IMR-90 (cell line): ENCODE results near the gene CENPX. TPM values are rescaled to one million over a fixed set of nuclear protein-coding genes. Genes with fewer than 3 reads are reported as not detected.
A peak's percentile ranks its signal among the peaks of the same experiment; 100 is the strongest.

Experiments
- ATAC-seq: fragments of 200-7000 bp; cut with Tn5 transposase; 2 replicates; pipeline ENCODE4 v1.9.1; 2020; ENCODE audit warnings: low read depth, mild to moderate bottlenecking, moderate library complexity
- BruUV-seq: library from RNA; stranded (reverse); fragments of 400-500 nt; replicated peaks from 2 replicates; lab custom pipeline; 2021; lab: Mats Ljungman, UMichigan
- CTCF ChIA-PET: fragments of 300-600 bp; formaldehyde crosslinking; extraction: SDS; loops from one replicate; lab custom pipeline; 2021; ENCODE audit warnings: antibody characterized with exemption; lab: Yijun Ruan, JAX
- POLR2A ChIA-PET: fragments of 300-600 bp; sonication (Branson Sonifier 250); formaldehyde crosslinking; loops from one replicate; lab custom pipeline; 2022; ENCODE audit warnings: antibody characterized with exemption; ENCODE audit not compliant: unreplicated experiment; lab: Charles Lee
- DNase-seq: peaks from one replicate; pipeline ENCODE4 v3.0.0; 2013
- H2AFZ ChIP-seq: replicated peaks from 2 replicates; pipeline ENCODE3; 2013; ENCODE audit warnings: low read length, mild to moderate bottlenecking; ENCODE audit not compliant: poor library complexity
- H2AK5ac ChIP-seq: 2 replicates; pipeline ENCODE4 v1.6.1; 2013; ENCODE audit warnings: low read depth, low read length, inconsistent platforms
- H2AK9ac ChIP-seq: replicated peaks from 2 replicates; pipeline ENCODE3; 2013; ENCODE audit warnings: mild to moderate bottlenecking, low read depth, low read length, moderate library complexity; ENCODE audit not compliant: poor library complexity
- H2BK120ac ChIP-seq: 2 replicates; pipeline ENCODE4 v1.6.1; 2013; ENCODE audit warnings: low read depth, low read length, inconsistent platforms
- H2BK15ac ChIP-seq: 3 replicates; pipeline ENCODE4 v1.6.1; 2013; ENCODE audit warnings: low read depth, low read length, inconsistent platforms
- H2BK20ac ChIP-seq: 2 replicates; pipeline ENCODE4 v1.6.1; 2013; ENCODE audit warnings: low read depth, mild to moderate bottlenecking, inconsistent platforms, low read length, moderate library complexity
- H2BK5ac ChIP-seq: 2 replicates; pipeline ENCODE4 v1.6.1; 2013; ENCODE audit warnings: mild to moderate bottlenecking, low read depth, low read length, inconsistent platforms; ENCODE audit not compliant: poor library complexity, severe bottlenecking
- H3K14ac ChIP-seq: replicated peaks from 2 replicates; pipeline ENCODE4 v1.6.1; 2013; ENCODE audit warnings: low read depth, low read length, inconsistent platforms
- H3K18ac ChIP-seq: 2 replicates; pipeline ENCODE4 v1.6.1; 2013; ENCODE audit warnings: low read depth, low read length, control low read depth
- H3K23ac ChIP-seq: 2 replicates; pipeline ENCODE4 v1.6.1; 2013; ENCODE audit warnings: low read depth, low read length, inconsistent platforms
- H3K27ac ChIP-seq: 2 replicates; pipeline ENCODE4 v1.5.1; 2013; ENCODE audit warnings: mild to moderate bottlenecking, control low read depth, low read length; ENCODE audit not compliant: insufficient read depth
- H3K27me3 ChIP-seq: 2 replicates; pipeline ENCODE4 v1.6.1; 2013; ENCODE audit warnings: low read length; ENCODE audit not compliant: control insufficient read depth, insufficient read depth
- H3K36me3 ChIP-seq: 2 replicates; pipeline ENCODE4 v1.6.1; 2013; ENCODE audit warnings: low read length, mixed read lengths; ENCODE audit not compliant: control insufficient read depth, insufficient read depth
- H3K4ac ChIP-seq: 2 replicates; pipeline ENCODE4 v1.6.1; 2013; ENCODE audit warnings: low read depth, low read length, inconsistent platforms
- H3K4me1 ChIP-seq: 2 replicates; pipeline ENCODE4 v1.6.1; 2013; ENCODE audit warnings: low read length, mixed read lengths; ENCODE audit not compliant: control insufficient read depth, insufficient read depth
- H3K4me2 ChIP-seq: 2 replicates; pipeline ENCODE4 v1.6.1; 2013; ENCODE audit warnings: low read depth, mild to moderate bottlenecking, control low read depth, low read length, moderate library complexity
- H3K4me3 ChIP-seq: 2 replicates; pipeline ENCODE4 v1.5.1; 2013; ENCODE audit warnings: low read depth, mild to moderate bottlenecking, control low read depth, low read length, moderate library complexity; ENCODE audit not compliant: insufficient read depth
- H3K56ac ChIP-seq: 2 replicates; pipeline ENCODE4 v1.6.1; 2013; ENCODE audit warnings: low read length, inconsistent platforms; ENCODE audit not compliant: insufficient read depth; ENCODE audit errors: extremely low read depth
- H3K79me1 ChIP-seq, 2 experiments: 2 replicates each; pipeline ENCODE4 v1.6.1; 2013; ENCODE audit warnings: low read length in 2 of 2, inconsistent platforms in 1 of 2, low read depth in 1 of 2
- H3K9ac ChIP-seq: 2 replicates; pipeline ENCODE4 v1.6.1; 2013; ENCODE audit warnings: low read depth, low read length, control low read depth
- H3K9me1 ChIP-seq: 2 replicates; pipeline ENCODE4 v1.6.1; 2013; ENCODE audit warnings: low read length, inconsistent platforms; ENCODE audit not compliant: insufficient read depth
- H3K9me3 ChIP-seq: 2 replicates; pipeline ENCODE4 v1.6.1; 2013; ENCODE audit warnings: low read length; ENCODE audit not compliant: control insufficient read depth, insufficient read depth
- H4K20me1 ChIP-seq: 2 replicates; pipeline ENCODE4 v1.6.1; 2013; ENCODE audit warnings: low read length, inconsistent platforms; ENCODE audit not compliant: insufficient read depth
- H4K5ac ChIP-seq: 2 replicates; pipeline ENCODE4 v1.6.1; 2013; ENCODE audit warnings: mild to moderate bottlenecking, low read depth, low read length, control low read depth
- H4K8ac ChIP-seq, 2 experiments: 2 replicates each; pipeline ENCODE4 v1.6.1; 2013; ENCODE audit warnings: low read depth in 2 of 2, low read length in 2 of 2, control low read depth in 1 of 2, inconsistent platforms in 1 of 2
- H4K91ac ChIP-seq: 2 replicates; pipeline ENCODE4 v1.6.1; 2013; ENCODE audit warnings: low read depth, low read length, inconsistent platforms; ENCODE audit not compliant: insufficient read depth
- CEBPB ChIP-seq: IDR thresholded peaks from 2 replicates; pipeline ENCODE4 v1.6.1; 2012; ENCODE audit warnings: low read depth, low read length, improper control_type of control experiment
- MAZ ChIP-seq: IDR thresholded peaks from 2 replicates; pipeline ENCODE4 v1.6.1; 2012; ENCODE audit warnings: low read depth, mild to moderate bottlenecking, low read length, improper control_type of control experiment, moderate library complexity, borderline replicate concordance
- RAD21 ChIP-seq: IDR thresholded peaks from 2 replicates; pipeline ENCODE4 v1.6.1; 2012; ENCODE audit warnings: low read length, improper control_type of control experiment
- WGBS, 2 experiments: methylation state at CpG; one replicate each; pipeline versions ENCODE4 v1.1.5 to v1.1.7; 2013; ENCODE audit warnings: missing lambda C conversion rate in 2 of 2; ENCODE audit not compliant: insufficient read length in 1 of 2; ENCODE audit errors: extremely low coverage in 2 of 2; 5-methylcytosine and 5-hydroxymethylcytosine counted together
- dilution Hi-C: fragments of 300-500 bp; cut with HindIII; formaldehyde crosslinking; loops from one replicate; pipeline ENCODE4 v1.14.3; 2018; ENCODE audit warnings: low sequenced_read_pairs; ENCODE audit not compliant: unreplicated experiment
- in situ Hi-C: fragments of 300-500 bp; cut with MboI; formaldehyde crosslinking; loops from 3 replicates; pipeline ENCODE4 v1.14.3; 2019; ENCODE audit warnings: low sequenced_read_pairs, inconsistent platforms, mixed read lengths
- intact Hi-C: fragments of 100-400 bp; cut with micrococcal nuclease; formaldehyde crosslinking; loops from 2 replicates; pipeline ENCODE4 v1.10.0; 2022
- polyA plus RNA-seq, 3 experiments: library from polyadenylated mRNA; depleted of rRNA; stranded (reverse); fragments of >200 nt; gene quantifications; 2 replicates each; pipeline ENCODE4 v1.2.3, GENCODE V29; 2012; ENCODE audit warnings: low replicate concordance in 1 of 3
- total RNA-seq: library from RNA; depleted of rRNA; stranded (reverse); fragments of >200 nt; gene quantifications from 2 replicates; pipeline ENCODE4 v1.2.3, GENCODE V29; 2012

CENPX gene
- total and polyA plus RNA-seq, 2 of the 4 experiments (the other 2 are of a cell fraction): 44.8 to 86.8 TPM

DNA sequence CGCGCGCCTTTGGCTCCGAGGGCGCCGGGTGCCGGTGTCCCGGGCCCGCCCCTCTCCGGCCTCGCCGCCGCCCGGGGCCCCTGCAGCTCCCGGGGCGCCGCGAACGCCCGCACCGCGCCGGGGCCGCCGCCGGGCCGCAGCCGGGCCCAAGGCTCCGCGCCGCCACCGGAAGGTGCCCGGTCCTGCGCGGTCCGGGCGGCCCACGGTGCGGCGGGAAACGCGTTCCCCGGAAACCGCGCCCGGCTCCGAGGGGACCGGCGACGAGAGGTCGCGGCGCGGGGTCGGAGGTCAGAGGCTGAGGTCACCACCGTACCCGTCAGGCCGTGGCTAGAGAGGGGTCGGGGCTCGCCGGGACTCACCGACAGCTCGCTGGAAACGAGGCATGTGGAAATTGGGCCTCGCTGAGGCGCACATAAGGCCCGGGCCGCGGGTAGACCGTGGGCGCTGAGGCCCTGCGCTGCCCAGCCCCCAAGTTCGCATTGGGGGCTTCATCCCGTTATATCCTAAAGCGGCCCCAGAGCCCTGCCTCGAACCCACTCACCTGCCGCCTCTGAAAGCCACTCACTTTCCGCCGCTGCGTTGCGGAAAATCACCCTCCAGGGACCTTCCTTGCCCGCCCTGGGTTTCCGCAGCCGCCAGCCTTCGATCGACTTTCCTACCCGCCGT lies 43.1 kb upstream of the CENPX start, which contains the start of gene DUS1L:
Gene DUS1L, minus strand, starts transcription at position 167 of the 666 bp plus-strand sequence. CDS start 745 bp downstream, outside the sequence.
- ChIA-PET CTCF (interaction anchor here (1.1 kb wide), 1 partner anchor 28 kb away, joined by 3 read pairs; no protein-coding TSS in a partner anchor), POLR2A (no interaction called here)
- DNase-seq (peak; percentile 37), ATAC-seq (peak; percentile 95)
- Histone ChIP-seq H2BK120ac (peak within 1 kb of the TSS; percentile 66; the same call in 1 of the 2 replicates), H3K56ac (no peak within 1 kb of the TSS), H3K36me3 (peaks cover 28% of the 10 kb centered on the region), H2AK9ac (peak within 1 kb of the TSS; percentile 99), H4K91ac (peak within 1 kb of the TSS; percentile 81), H3K27ac (peak within 1 kb of the TSS; percentile 74), H2BK20ac (no peak within 1 kb of the TSS), H2BK5ac (peak within 1 kb of the TSS; percentile 82), H3K27me3 (no peaks in the 10 kb centered on the region), H3K14ac (peak within 1 kb of the TSS; percentile 94), H4K5ac (peak within 1 kb of the TSS; percentile 100), H3K4ac (peak within 1 kb of the TSS; percentile 97), H3K9me3 (no peaks in the 10 kb centered on the region), H3K79me1 (peaks cover 5 to 36% of the 10 kb centered on the region in 2 experiments; a peak in 3 of 4 replicates), H3K4me1 (peaks cover 10% of the 10 kb centered on the region), H3K18ac (peak within 1 kb of the TSS; percentile 25; the same call in 1 of the 2 replicates), H3K9me1 (no peaks in the 10 kb centered on the region; the same call in 1 of the 2 replicates), H3K23ac (peak within 1 kb of the TSS; percentile 77; the same call in 1 of the 2 replicates), H3K4me3 (peak within 1 kb of the TSS; percentile 57), H2AK5ac (peak within 1 kb of the TSS; percentile 48), H3K4me2 (peak within 1 kb of the TSS; percentile 92), H4K8ac (peak within 1 kb of the TSS; percentile 100), H2AFZ (peak within 1 kb of the TSS; percentile 100), H4K20me1 (peaks cover 3% of the 10 kb centered on the region; the same call in 1 of the 2 replicates), H2BK15ac (no peak within 1 kb of the TSS; the same call in 2 of the 3 replicates), H3K9ac (peak within 1 kb of the TSS; percentile 76)
- TF ChIP-seq CEBPB (no peak), MAZ (peak; percentile 76; the same call in 1 of the 2 replicates), RAD21 (no peak)
- WGBS, 2 experiments: 5% methylated on average over 37 of the region's 88 CpGs; no CpG with 5 or more reads in 1 of the 2 experiments
- intact Hi-C loops (no loop called here), dilution Hi-C loops (no loop called here), in situ Hi-C loops (no loop called here)
- BruUV-seq: no TSS peak
